GM12878 (cell line): Measurements from ENCODE around the gene RPS3A. TPM values are rescaled to one million over a fixed set of nuclear protein-coding genes. Genes with fewer than 3 reads are reported as not detected.

ENCODE experiments used
- ATAC-seq: fragments of 200-7000 bp; cut with Tn5 transposase; 3 replicates; pipeline ENCODE4 v1.9.1; 2020; ENCODE audit warnings: mild to moderate bottlenecking, moderate library complexity
- BruUV-seq: library from RNA; stranded (reverse); fragments of 400-500 nt; replicated peaks from 2 replicates; lab custom pipeline; 2021; lab: Mats Ljungman, UMichigan
- CTCF ChIA-PET: fragments of 300-600 bp; sonication (Branson Sonifier 250); formaldehyde crosslinking; extraction: SDS; loops from one replicate; lab custom pipeline; 2021; ENCODE audit warnings: inconsistent platforms; lab: Yijun Ruan, JAX
- POLR2A ChIA-PET: fragments of 350-600 bp; formaldehyde crosslinking; extraction: SDS; loops from one replicate; lab custom pipeline; 2021; ENCODE audit warnings: inconsistent platforms; lab: Charles Lee
- RAD21 ChIA-PET: fragments of 300-600 bp; sonication (Branson Sonifier 250); formaldehyde crosslinking; loops from one replicate; lab custom pipeline; 2023; ENCODE audit warnings: antibody characterized with exemption; ENCODE audit not compliant: unreplicated experiment; lab: Charles Lee
- SMC1A ChIA-PET: fragments of 300-600 bp; sonication (Branson Sonifier 250); formaldehyde crosslinking; loops from one replicate; lab custom pipeline; 2023; ENCODE audit not compliant: unreplicated experiment, uncharacterized antibody; lab: Charles Lee
- DNase-seq: peaks from one replicate; pipeline ENCODE4 v3.0.0-alpha.2; 2011; ENCODE audit warnings: low read depth, low spot score
- FAIRE-seq: peaks from 3 replicates; lab custom pipeline; 2011; peaks lifted over from hg19 to GRCh38; lab: Jason Lieb, UNC
- H2AFZ ChIP-seq: 2 replicates; pipeline ENCODE4 v1.6.0; 2011; ENCODE audit warnings: low read depth, low read length, control low read depth; ENCODE audit not compliant: control insufficient read depth
- H3K27ac ChIP-seq: 2 replicates; pipeline ENCODE4 v1.5.1; 2011; ENCODE audit warnings: control low read depth; ENCODE audit not compliant: control insufficient read depth, insufficient read depth
- H3K27me3 ChIP-seq, 2 experiments: replicated peaks in 1 of 2; 2 replicates each; pipeline versions ENCODE4 v1.6.0 to v1.6.1; 2011; ENCODE audit warnings: low read length in 1 of 2; ENCODE audit not compliant: control insufficient read depth in 2 of 2, insufficient read depth in 2 of 2
- H3K36me3 ChIP-seq, 2 experiments: 2 replicates each; pipeline ENCODE4 v1.5.1; 2011; ENCODE audit warnings: low read length in 1 of 2; ENCODE audit not compliant: control insufficient read depth in 2 of 2, insufficient read depth in 2 of 2
- H3K4me1 ChIP-seq: 2 replicates; pipeline ENCODE4 v1.6.1; 2011; ENCODE audit warnings: mild to moderate bottlenecking, low read length, moderate library complexity, mixed read lengths; ENCODE audit not compliant: control insufficient read depth, insufficient read depth
- H3K4me2 ChIP-seq: 2 replicates; pipeline ENCODE4 v1.6.0; 2011; ENCODE audit warnings: control low read depth; ENCODE audit not compliant: control insufficient read depth, insufficient read depth
- H3K4me3 ChIP-seq: fragments of 200-600 bp; sonication (generic); 2 replicates; pipeline ENCODE4 v1.5.1; 2016
- H3K79me2 ChIP-seq: 2 replicates; pipeline ENCODE4 v1.6.0; 2011; ENCODE audit warnings: low read length; ENCODE audit not compliant: control insufficient read depth, insufficient read depth
- H3K9ac ChIP-seq: 2 replicates; pipeline ENCODE4 v1.8.0; 2011; ENCODE audit warnings: low read length, control low read depth, mixed read lengths; ENCODE audit not compliant: control insufficient read depth, insufficient read depth
- H3K9me3 ChIP-seq: replicated peaks from 3 replicates; pipeline ENCODE4 v1.5.1; 2011; ENCODE audit warnings: mild to moderate bottlenecking, low read length; ENCODE audit not compliant: control insufficient read depth, insufficient read depth
- H4K20me1 ChIP-seq: 2 replicates; pipeline ENCODE4 v1.6.0; 2011; ENCODE audit not compliant: control insufficient read depth, insufficient read depth
- CREM ChIP-seq: IDR thresholded peaks from 2 replicates; pipeline ENCODE4 v1.6.1; 2014; ENCODE audit warnings: antibody characterized with exemption, low read depth
- FOXK2 ChIP-seq: fragments of 450-650 bp; IDR thresholded peaks from 2 replicates; pipeline ENCODE4 v1.6.1; 2017; ENCODE audit warnings: mild to moderate bottlenecking, moderate library complexity
- IRF3 ChIP-seq: fragments of 450-650 bp; IDR thresholded peaks from 2 replicates; pipeline ENCODE4 v1.6.1; 2014; ENCODE audit warnings: mild to moderate bottlenecking
- MEF2B ChIP-seq: fragments of 450-650 bp; IDR thresholded peaks from 2 replicates; pipeline ENCODE4 v1.6.1; 2018; ENCODE audit warnings: mild to moderate bottlenecking, moderate library complexity; ENCODE audit not compliant: partially characterized antibody, poor library complexity, severe bottlenecking
- MYC ChIP-seq: IDR thresholded peaks from 2 replicates; pipeline ENCODE4 v1.6.1; 2011; ENCODE audit warnings: mild to moderate bottlenecking, low read length, moderate library complexity, inconsistent platforms; ENCODE audit not compliant: insufficient read depth, insufficient replicate concordance, insufficient read length, severe bottlenecking
- NBN ChIP-seq: fragments of 450-650 bp; IDR thresholded peaks from 2 replicates; pipeline ENCODE4 v1.6.1; 2016
- NRF1 ChIP-seq: conservative IDR thresholded peaks from 2 replicates; pipeline ENCODE4 v1.6.1; 2011; ENCODE audit warnings: mild to moderate bottlenecking, low read depth, low read length, improper control_type of control experiment
- PKNOX1 ChIP-seq: fragments of 450-650 bp; IDR thresholded peaks from 2 replicates; pipeline ENCODE4 v1.6.1; 2016; ENCODE audit warnings: mild to moderate bottlenecking
- POLR2AphosphoS2 ChIP-seq: IDR thresholded peaks from 2 replicates; pipeline ENCODE4 v1.6.1; 2011; ENCODE audit warnings: low read depth, mild to moderate bottlenecking, low read length, improper control_type of control experiment, moderate library complexity
- SIN3A ChIP-seq: IDR thresholded peaks from 2 replicates; pipeline ENCODE4 v1.6.1; 2012; ENCODE audit warnings: low read depth, low read length, improper control_type of control experiment
- SIX5 ChIP-seq: IDR thresholded peaks from 2 replicates; pipeline ENCODE4 v1.6.1; 2011; ENCODE audit warnings: mild to moderate bottlenecking, low read depth, low read length, moderate library complexity; ENCODE audit not compliant: severe bottlenecking
- SMAD1 ChIP-seq: fragments of 450-650 bp; IDR thresholded peaks from 2 replicates; pipeline ENCODE4 v1.6.1; 2018; ENCODE audit warnings: mild to moderate bottlenecking, low read depth; ENCODE audit not compliant: partially characterized antibody
- SMAD5 ChIP-seq: IDR thresholded peaks from 2 replicates; pipeline ENCODE4 v1.6.1; 2016; ENCODE audit warnings: antibody characterized with exemption, low read depth
- SREBF1 ChIP-seq: IDR thresholded peaks from 2 replicates; pipeline ENCODE4 v1.6.1; 2012; ENCODE audit warnings: mild to moderate bottlenecking, low read length
- ZBTB33 ChIP-seq: fragments of 450-650 bp; IDR thresholded peaks from 2 replicates; pipeline ENCODE4 v1.6.1; 2017; ENCODE audit warnings: mild to moderate bottlenecking
- ZNF622 ChIP-seq: fragments of 450-650 bp; IDR thresholded peaks from 2 replicates; pipeline ENCODE4 v1.6.1; 2017; ENCODE audit warnings: mild to moderate bottlenecking, inconsistent platforms
- WGBS: methylation state at CpG from one replicate; pipeline ENCODE4 v1.1.6; 2016; ENCODE audit warnings: low lambda C conversion rate; ENCODE audit not compliant: insufficient replicate concordance, insufficient coverage; ENCODE audit errors: missing lambda C conversion rate; 5-methylcytosine and 5-hydroxymethylcytosine counted together
- in situ Hi-C: fragments of 300-500 bp; cut with MboI; formaldehyde crosslinking; loops from 9 replicates; pipeline ENCODE4 v1.14.3; 2018; ENCODE audit warnings: mixed read lengths
- intact Hi-C: fragments of 100-400 bp; cut with micrococcal nuclease; formaldehyde crosslinking; loops from one replicate; pipeline ENCODE4 v1.14.2; 2022; ENCODE audit not compliant: unreplicated experiment
- polyA plus RNA-seq, 11 experiments: library from polyadenylated mRNA; depleted of rRNA in 4 of 11; unstranded in 6 of 11; stranded (reverse) in 5 of 11; fragments of >200 nt; fragmentation: Nextera tagmentation in 4 of 11; fragmentation: Illumina TruSeq in 1 of 11; extraction: Ambion mirVana in 4 of 11; extraction: Trizol in 1 of 11; gene quantifications; 1 replicate in 1 of 11; 2 replicates in 10 of 11; pipeline versions ENCODE4 v1.2.1 to v1.2.3, GENCODE V29; 2011 to 2016; ENCODE audit warnings: inconsistent platforms in 2 of 11, missing spikeins in 2 of 11, low read depth in 1 of 11
- total RNA-seq, 4 experiments: library from RNA; depleted of rRNA in 3 of 4; stranded (reverse); fragments of >200 nt in 3 of 4; fragmentation: Illumina TruSeq in 1 of 4; extraction: Trizol in 1 of 4; gene quantifications; 2 replicates each; pipeline versions ENCODE4 v1.2.1 to v1.2.3, GENCODE V29; 2013 to 2021
- TF ChIP-seq, protein P1 (sequence below): IDR thresholded peaks from 2 replicates; pipeline ENCODE4 v1.6.1; 2012; ENCODE audit warnings: low read length, inconsistent platforms
- TF ChIP-seq, protein P2 (sequence below): IDR thresholded peaks from 2 replicates; pipeline ENCODE4 v1.6.1; 2011; ENCODE audit warnings: low read depth, low read length, improper control_type of control experiment, borderline replicate concordance

Gene RPS3A
- total and polyA plus RNA-seq, 10 of the 15 experiments (the other 5 are each of a cell fraction or from before 2014, with no cell fraction given), result 1,754 to 5,827 (median 3,527) TPM

DNA sequence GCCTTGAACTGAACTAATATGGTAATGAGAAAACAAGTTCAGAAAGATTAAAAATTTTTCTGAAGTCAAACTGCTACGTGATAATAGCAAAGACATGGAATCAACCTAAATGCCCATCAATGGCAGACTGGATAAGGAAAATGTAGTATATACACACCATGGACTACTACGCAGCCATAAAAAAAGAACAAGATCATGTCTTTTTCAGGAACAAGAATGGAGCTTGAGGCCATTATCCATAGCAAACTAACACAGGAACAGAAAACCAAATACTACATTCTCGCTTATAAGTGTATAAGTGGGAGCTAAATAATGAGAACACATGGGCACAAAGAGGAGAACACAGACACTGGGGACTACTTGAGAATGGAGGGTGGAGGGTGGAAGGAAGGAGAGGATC is 4.3 kb upstream of the RPS3A start:
- no peaks in the 10 kb centered on the region for H4K20me1 ChIP-seq
- no peaks in the 10 kb centered on the region for H3K36me3 ChIP-seq
- DNase-seq, result no peak
- SMC1A ChIA-PET, result interaction anchor here (1.1 kb wide), 1 partner anchor 21 kb away, joined by 4 read pairs; no protein-coding TSS in a partner anchor
- peaks cover 7% of the 10 kb centered on the region for H3K79me2 ChIP-seq
- H3K9ac ChIP-seq, result no peak overlapping the region
- FAIRE-seq, result no peak
- BruUV-seq, result no TSS peak
- H3K27me3 ChIP-seq, result no peaks in the 10 kb centered on the region
- no peak overlapping the region for H3K4me3 ChIP-seq
- RAD21 ChIA-PET, result no interaction called here
- H3K27ac ChIP-seq, result no peak overlapping the region
- ATAC-seq, result no peak
- 67% methylated on average over 3 of the region's 3 CpGs for WGBS
- no peak for TF ChIP-seq MEF2B
- TF ChIP-seq CREM, result no peak
- TF ChIP-seq, protein P1, sequence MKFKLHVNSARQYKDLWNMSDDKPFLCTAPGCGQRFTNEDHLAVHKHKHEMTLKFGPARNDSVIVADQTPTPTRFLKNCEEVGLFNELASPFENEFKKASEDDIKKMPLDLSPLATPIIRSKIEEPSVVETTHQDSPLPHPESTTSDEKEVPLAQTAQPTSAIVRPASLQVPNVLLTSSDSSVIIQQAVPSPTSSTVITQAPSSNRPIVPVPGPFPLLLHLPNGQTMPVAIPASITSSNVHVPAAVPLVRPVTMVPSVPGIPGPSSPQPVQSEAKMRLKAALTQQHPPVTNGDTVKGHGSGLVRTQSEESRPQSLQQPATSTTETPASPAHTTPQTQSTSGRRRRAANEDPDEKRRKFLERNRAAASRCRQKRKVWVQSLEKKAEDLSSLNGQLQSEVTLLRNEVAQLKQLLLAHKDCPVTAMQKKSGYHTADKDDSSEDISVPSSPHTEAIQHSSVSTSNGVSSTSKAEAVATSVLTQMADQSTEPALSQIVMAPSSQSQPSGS, result no peak
- no peak for TF ChIP-seq NRF1
- TF ChIP-seq MYC, result no peak
- TF ChIP-seq ZNF622, result no peak
- TF ChIP-seq FOXK2, result no peak
- TF ChIP-seq, protein P2, sequence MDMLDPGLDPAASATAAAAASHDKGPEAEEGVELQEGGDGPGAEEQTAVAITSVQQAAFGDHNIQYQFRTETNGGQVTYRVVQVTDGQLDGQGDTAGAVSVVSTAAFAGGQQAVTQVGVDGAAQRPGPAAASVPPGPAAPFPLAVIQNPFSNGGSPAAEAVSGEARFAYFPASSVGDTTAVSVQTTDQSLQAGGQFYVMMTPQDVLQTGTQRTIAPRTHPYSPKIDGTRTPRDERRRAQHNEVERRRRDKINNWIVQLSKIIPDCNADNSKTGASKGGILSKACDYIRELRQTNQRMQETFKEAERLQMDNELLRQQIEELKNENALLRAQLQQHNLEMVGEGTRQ, result no peak
- no peak for TF ChIP-seq SREBF1
- no peak for TF ChIP-seq SIN3A
- TF ChIP-seq ZBTB33, result no peak
- no peak for TF ChIP-seq SMAD1
- no peak for TF ChIP-seq SMAD5
- TF ChIP-seq IRF3, result no peak
- no peak for TF ChIP-seq PKNOX1
- no peak for TF ChIP-seq SIX5
- no peak for TF ChIP-seq NBN
- no peak for TF ChIP-seq POLR2AphosphoS2
- CTCF ChIA-PET, result interaction anchor here (0.8 kb wide), 1 partner anchor 61 kb away, joined by 4 read pairs; no protein-coding TSS in a partner anchor
- H3K4me1 ChIP-seq, result peaks cover 23% of the 10 kb centered on the region
- no peak overlapping the region for H3K4me2 ChIP-seq
- in situ Hi-C loops (no loop called here), intact Hi-C loops (loop anchor here (5.0 kb wide), 2 partner anchors 43 to 63 kb away; no protein-coding TSS in a partner anchor)
- POLR2A ChIA-PET, result interaction anchor here (1.1 kb wide), 1 partner anchor 8 kb away, joined by 4 read pairs; no protein-coding TSS in a partner anchor
- H2AFZ ChIP-seq, result no peak overlapping the region
- no peaks in the 10 kb centered on the region for H3K9me3 ChIP-seq
